H1 (cell line): ENCODE data around the gene BARX1. TPM values are rescaled to one million over a fixed set of nuclear protein-coding genes. Genes with fewer than 3 reads are reported as not detected.

Source experiments
- CTCF ChIA-PET: fragments of 300-600 bp; sonication (Branson Sonifier 250); formaldehyde crosslinking; loops from one replicate; lab custom pipeline; 2021; ENCODE audit not compliant: partially characterized antibody; lab: Charles Lee
- POLR2A ChIA-PET: fragments of 300-600 bp; sonication (Branson Sonifier 250); formaldehyde crosslinking; loops from one replicate; lab custom pipeline; 2021; ENCODE audit warnings: inconsistent platforms; ENCODE audit not compliant: partially characterized antibody; lab: Charles Lee
- DNase-seq, 2 experiments: peaks; one replicate each; pipeline versions ENCODE4 v3.0.0 to v3.0.0-alpha.2; 2010 to 2022; ENCODE audit warnings: low spot score in 2 of 2, low read depth in 1 of 2, mixed read lengths in 1 of 2
- FAIRE-seq: peaks from 2 replicates; lab custom pipeline; 2011; peaks lifted over from hg19 to GRCh38; lab: Jason Lieb, UNC
- H2AFZ ChIP-seq: 2 replicates; pipeline ENCODE4 v1.8.1; 2012; ENCODE audit warnings: low read length, inconsistent platforms
- H2AK5ac ChIP-seq: 2 replicates; pipeline ENCODE4 v1.6.1; 2013; ENCODE audit warnings: low read depth, low read length
- H2BK120ac ChIP-seq: replicated peaks from 2 replicates; pipeline ENCODE3; 2013; ENCODE audit warnings: low read depth, low read length, inconsistent platforms
- H2BK12ac ChIP-seq: 2 replicates; pipeline ENCODE4 v1.6.1; 2013; ENCODE audit warnings: low read depth, low read length
- H2BK15ac ChIP-seq: 2 replicates; pipeline ENCODE4 v1.6.1; 2013; ENCODE audit warnings: low read length
- H2BK20ac ChIP-seq: 2 replicates; pipeline ENCODE4 v1.6.1; 2013; ENCODE audit warnings: low read length
- H2BK5ac ChIP-seq: 2 replicates; pipeline ENCODE4 v1.6.1; 2013; ENCODE audit warnings: low read depth, low read length
- H3K14ac ChIP-seq: 2 replicates; pipeline ENCODE4 v1.6.1; 2013; ENCODE audit warnings: inconsistent platforms; ENCODE audit not compliant: insufficient read length
- H3K18ac ChIP-seq: 2 replicates; pipeline ENCODE4 v1.6.1; 2013; ENCODE audit warnings: low read length; ENCODE audit errors: extremely low read depth
- H3K23ac ChIP-seq: 2 replicates; pipeline ENCODE4 v1.6.1; 2013; ENCODE audit warnings: inconsistent platforms; ENCODE audit not compliant: insufficient read length
- H3K23me2 ChIP-seq: 2 replicates; pipeline ENCODE4 v1.6.1; 2013; ENCODE audit warnings: low read depth, low read length
- H3K27ac ChIP-seq: 2 replicates; pipeline ENCODE4 v1.6.1; 2011; ENCODE audit warnings: low read depth, low read length, inconsistent platforms
- H3K27me3 ChIP-seq, 4 experiments: replicated peaks in 1 of 4; 1 replicate in 1 of 4; 2 replicates in 3 of 4; pipeline versions ENCODE4 v1.6.1 to v1.8.1; 2011 to 2013; ENCODE audit warnings: low read length in 3 of 4, mild to moderate bottlenecking in 3 of 4, inconsistent platforms in 2 of 4, mixed read lengths in 2 of 4, moderate library complexity in 1 of 4; ENCODE audit not compliant: control insufficient read depth in 3 of 4, insufficient read depth in 3 of 4; ENCODE audit errors: extremely low read depth in 1 of 4
- H3K36me3 ChIP-seq, 4 experiments: 2 replicates each; pipeline versions ENCODE4 v1.6.1 to v1.8.1; 2011 to 2013; ENCODE audit warnings: mild to moderate bottlenecking in 4 of 4, low read length in 3 of 4, moderate library complexity in 2 of 4, control low read depth in 1 of 4, inconsistent platforms in 1 of 4; ENCODE audit not compliant: insufficient read depth in 4 of 4, control insufficient read depth in 2 of 4
- H3K4ac ChIP-seq: replicated peaks from 2 replicates; pipeline ENCODE3; 2013; ENCODE audit warnings: low read length, low read depth, mixed read lengths, inconsistent platforms; ENCODE audit not compliant: insufficient read length
- H3K4me1 ChIP-seq, 4 experiments: replicated peaks in 1 of 4; 1 replicate in 1 of 4; 2 replicates in 3 of 4; pipeline versions ENCODE4 v1.6.1 to v1.8.1; 2011 to 2013; ENCODE audit warnings: low read length in 3 of 4, inconsistent platforms in 2 of 4, mixed read lengths in 1 of 4; ENCODE audit not compliant: insufficient read depth in 4 of 4, control insufficient read depth in 3 of 4
- H3K4me2 ChIP-seq, 2 experiments: 2 replicates each; pipeline versions ENCODE4 v1.6.1 to v1.8.1; 2011 to 2013; ENCODE audit warnings: low read depth in 2 of 2, low read length in 2 of 2, control low read depth in 1 of 2, inconsistent platforms in 1 of 2, mild to moderate bottlenecking in 1 of 2; ENCODE audit not compliant: insufficient read depth in 1 of 2
- H3K4me3 ChIP-seq, 4 experiments: fragments of 200-600, 300-600 bp in 1 of 4; sonication (generic), shearing (Covaris generic), sonication (Bioruptor Twin) in 1 of 4; 2 replicates each; pipeline versions ENCODE4 v1.5.1 to v1.8.1; 2011 to 2016; ENCODE audit warnings: low read length in 4 of 4, low read depth in 3 of 4, control low read depth in 2 of 4, inconsistent platforms in 2 of 4, mild to moderate bottlenecking in 2 of 4, mixed read lengths in 1 of 4, moderate library complexity in 1 of 4; ENCODE audit not compliant: insufficient read depth in 2 of 4; ENCODE audit errors: extremely low read depth in 1 of 4
- H3K56ac ChIP-seq: replicated peaks from 2 replicates; pipeline ENCODE3; 2013; ENCODE audit warnings: low read depth, mild to moderate bottlenecking, mixed read lengths, low read length, inconsistent platforms; ENCODE audit not compliant: insufficient read length
- H3K79me1 ChIP-seq: 2 replicates; pipeline ENCODE4 v1.6.1; 2013; ENCODE audit warnings: low read depth, low read length, control low read depth
- H3K79me2 ChIP-seq, 2 experiments: 2 replicates each; pipeline versions ENCODE4 v1.6.1 to v1.8.1; 2012 to 2013; ENCODE audit warnings: low read length in 2 of 2, mild to moderate bottlenecking in 2 of 2, inconsistent platforms in 1 of 2; ENCODE audit not compliant: insufficient read depth in 2 of 2, control insufficient read depth in 1 of 2
- H3K9ac ChIP-seq, 4 experiments: replicated peaks in 1 of 4; 1 replicate in 1 of 4; 2 replicates in 3 of 4; pipeline versions ENCODE4 v1.6.1 to v1.8.1; 2011 to 2013; ENCODE audit warnings: low read depth in 3 of 4, low read length in 3 of 4, control low read depth in 2 of 4, mild to moderate bottlenecking in 2 of 4, moderate library complexity in 2 of 4, inconsistent platforms in 1 of 4; ENCODE audit errors: extremely low read depth in 1 of 4
- H3K9me3 ChIP-seq, 2 experiments: 2 replicates each; pipeline versions ENCODE4 v1.6.1 to v1.8.1; 2012 to 2013; ENCODE audit warnings: mild to moderate bottlenecking in 2 of 2, moderate library complexity in 2 of 2, control low read depth in 1 of 2, inconsistent platforms in 1 of 2, low read depth in 1 of 2, low read length in 1 of 2, mixed read lengths in 1 of 2; ENCODE audit not compliant: insufficient read depth in 2 of 2
- H4K20me1 ChIP-seq, 2 experiments: replicated peaks in 1 of 2; 2 replicates each; pipeline versions ENCODE3 to v1.8.1; 2011 to 2013; ENCODE audit warnings: inconsistent platforms in 2 of 2, low read length in 2 of 2, mild to moderate bottlenecking in 1 of 2; ENCODE audit not compliant: insufficient read depth in 2 of 2, control insufficient read depth in 1 of 2
- H4K5ac ChIP-seq: 2 replicates; pipeline ENCODE4 v1.6.1; 2013; ENCODE audit warnings: low read length, low read depth, mixed read lengths, inconsistent platforms; ENCODE audit not compliant: insufficient read length
- H4K8ac ChIP-seq: 2 replicates; pipeline ENCODE4 v1.8.0; 2013; ENCODE audit warnings: mild to moderate bottlenecking, moderate library complexity, low read length, inconsistent platforms; ENCODE audit not compliant: insufficient read depth; ENCODE audit errors: extremely low read depth
- H4K91ac ChIP-seq: replicated peaks from 2 replicates; pipeline ENCODE3; 2013; ENCODE audit warnings: low read length, mixed read lengths, inconsistent platforms; ENCODE audit not compliant: insufficient read length
- FOSL1 ChIP-seq: IDR thresholded peaks from 2 replicates; pipeline ENCODE4 v1.6.1; 2011; ENCODE audit warnings: mild to moderate bottlenecking, low read depth, low read length, moderate library complexity; ENCODE audit not compliant: insufficient read depth
- WGBS, 2 experiments: shearing (Covaris generic) in 1 of 2; methylation state at CpG; one replicate each; pipeline versions ENCODE4 v1.1.6 to v1.1.7; 2013 to 2015; ENCODE audit warnings: low lambda C conversion rate in 2 of 2, mixed read lengths in 2 of 2, inconsistent platforms in 1 of 2, low coverage in 1 of 2, missing lambda C conversion rate in 1 of 2; ENCODE audit not compliant: insufficient replicate concordance in 2 of 2, insufficient coverage in 1 of 2, insufficient read length in 1 of 2; ENCODE audit errors: extremely low coverage in 1 of 2, missing lambda C conversion rate in 1 of 2; 5-methylcytosine and 5-hydroxymethylcytosine counted together
- polyA plus RNA-seq, 7 experiments: library from polyadenylated mRNA; depleted of rRNA in 3 of 7; stranded (reverse) in 5 of 7; unstranded in 2 of 7; fragments of >200 nt in 5 of 7; fragments of 200-250 nt in 2 of 7; gene quantifications; 1 replicate in 5 of 7; 2 replicates in 1 of 7; 4 replicates in 1 of 7; pipeline versions ENCODE4 v1.2.1 to v1.2.3, GENCODE V29; 2011 to 2013; ENCODE audit warnings: missing spikeins in 2 of 7, mixed read lengths in 2 of 7
- total RNA-seq: library from RNA; stranded (reverse); fragmentation: NEBNext Ultra II Directional; extraction: Animal tissue kit (Norgen Biotek cat#: 25700); gene quantifications from 2 replicates; pipeline ENCODE4 v1.2.1, GENCODE V29; 2021

The BARX1 gene
- total and polyA plus RNA-seq, 2 of the 8 experiments (the other 6 are each of a cell fraction or from before 2014, with no cell fraction given), result 0.79 to 2.6 TPM

- Histone ChIP-seq H4K8ac (no peak overlapping the region), H3K18ac (no peak overlapping the region), H3K27ac (no peak overlapping the region), H3K79me2 (no peaks in the 10 kb centered on the region), H2BK120ac (no peak overlapping the region), H3K23ac (no peak overlapping the region), H2BK20ac (no peak overlapping the region), H3K4me2 (no peak overlapping the region), H3K14ac (no peak overlapping the region), H2BK5ac (no peak overlapping the region), H3K4ac (no peak overlapping the region), H2AFZ (no peak overlapping the region), H4K20me1 (peaks cover 2 to 13% of the 10 kb centered on the region in 2 experiments), H2BK15ac (0 out of 2 replicates have a peak overlapping the region, but pooled peaks have one; percentile 63), H3K9me3 (no peaks in the 10 kb centered on the region; a peak in 1 of 4 replicates), H3K79me1 (no peaks in the 10 kb centered on the region), H3K56ac (no peak overlapping the region), H4K5ac (no peak overlapping the region), H2AK5ac (no peak overlapping the region), H3K27me3 (peaks cover 48 to 59% (median 56%) of the 10 kb centered on the region in 4 experiments), H3K4me1 (peaks cover 0 to 22% (median 15%) of the 10 kb centered on the region in 4 experiments; a peak in 6 of 7 replicates), H3K23me2 (0 out of 2 replicates have a peak, but pooled peaks cover 3% of the 10 kb centered on the region), H3K36me3 (peaks cover 0 to 7% (median 0%) of the 10 kb centered on the region in 4 experiments; a peak in 1 of 8 replicates), H3K9ac (no peak overlapping the region), H3K4me3 (no peak overlapping the region), H2BK12ac (no peak overlapping the region), H4K91ac (no peak overlapping the region)
- TF ChIP-seq FOSL1, result no peak
- whole genome bisulfite sequencing, 2 experiments, result 88% methylated on average over 1 of the region's 1 CpG; no CpG with 5 or more reads in 1 of the 2 experiments
- no peak for FAIRE-seq
- CTCF ChIA-PET, result interaction anchor here (0.7 to 11.8 kb wide), 18 partner anchors 14 to 370 kb away, joined by 3 to 146 read pairs (median 7); no protein-coding TSS in a partner anchor
- DNase-seq, result peak in 1 of 2 experiments; percentile 32
- POLR2A ChIA-PET, result interaction anchor here (1.0 to 4.0 kb wide), 3 partner anchors 12 to 250 kb away, joined by 3 to 20 read pairs (median 3); no protein-coding TSS in a partner anchor
Measured at GRCh38 chr9:93962017-93962416, 6.9 kb upstream of the BARX1 start.
